HEK293 (cell line): ENCODE measurements around the gene LRIT3.
A peak's percentile ranks its signal among the peaks of the same experiment; 100 is the strongest.

Experiments
- AEBP2 ChIP-seq: fragments of 450-650 bp; formaldehyde crosslinking; IDR thresholded peaks from 2 replicates; pipeline ENCODE4 v1.5.1; 2016; ENCODE audit warnings: missing biosample characterization, missing genetic modification characterization, borderline replicate concordance
- BCL11B ChIP-seq: fragments of 450-650 bp; formaldehyde crosslinking; IDR thresholded peaks from 2 replicates; pipeline ENCODE4 v1.5.1; 2016; ENCODE audit warnings: low read depth, missing biosample characterization, missing genetic modification characterization
- KLF1 ChIP-seq: fragments of 450-650 bp; formaldehyde crosslinking; IDR thresholded peaks from 2 replicates; pipeline ENCODE4 v1.5.1; 2016; ENCODE audit warnings: missing biosample characterization, missing genetic modification characterization
- PATZ1 ChIP-seq: fragments of 450-650 bp; formaldehyde crosslinking; IDR thresholded peaks from 2 replicates; pipeline ENCODE4 v1.5.1; 2016; ENCODE audit warnings: missing biosample characterization, missing genetic modification characterization
- RBAK ChIP-seq: fragments of 450-650 bp; formaldehyde crosslinking; IDR thresholded peaks from 2 replicates; pipeline ENCODE4 v1.5.1; 2016; ENCODE audit warnings: missing biosample characterization, missing genetic modification characterization
- SALL2 ChIP-seq: fragments of 450-650 bp; formaldehyde crosslinking; IDR thresholded peaks from 2 replicates; pipeline ENCODE4 v1.5.0; 2017; ENCODE audit warnings: missing biosample characterization, mild to moderate bottlenecking, missing genetic modification characterization, borderline replicate concordance
- TCF7L2 ChIP-seq: IDR thresholded peaks from 2 replicates; pipeline ENCODE4 v1.6.1; 2011; ENCODE audit warnings: low read depth, mild to moderate bottlenecking, inconsistent platforms, low read length, moderate library complexity, borderline replicate concordance
- ZBTB10 ChIP-seq: fragments of 450-650 bp; formaldehyde crosslinking; IDR thresholded peaks from 2 replicates; pipeline ENCODE4 v1.5.1; 2016; ENCODE audit warnings: missing biosample characterization, missing genetic modification characterization
- ZBTB26 ChIP-seq: fragments of 450-650 bp; formaldehyde crosslinking; optimal IDR thresholded peaks from 2 replicates; pipeline ENCODE3; 2016; ENCODE audit warnings: missing biosample characterization, mild to moderate bottlenecking, missing genetic modification characterization
- ZNF112 ChIP-seq: fragments of 450-650 bp; formaldehyde crosslinking; IDR thresholded peaks from 2 replicates; pipeline ENCODE4 v1.5.0; 2017; ENCODE audit warnings: missing biosample characterization, missing genetic modification characterization
- ZNF24 ChIP-seq: fragments of 450-650 bp; formaldehyde crosslinking; IDR thresholded peaks from 2 replicates; pipeline ENCODE4 v1.5.1; 2016; ENCODE audit warnings: missing biosample characterization, missing genetic modification characterization
- ZNF280D ChIP-seq: fragments of 450-650 bp; formaldehyde crosslinking; IDR thresholded peaks from 2 replicates; pipeline ENCODE4 v1.5.1; 2016; ENCODE audit warnings: missing biosample characterization, missing genetic modification characterization
- ZNF341 ChIP-seq: fragments of 450-650 bp; formaldehyde crosslinking; IDR thresholded peaks from 2 replicates; pipeline ENCODE4; 2016; ENCODE audit warnings: low read depth, missing biosample characterization, missing genetic modification characterization
- ZNF350 ChIP-seq: fragments of 450-650 bp; formaldehyde crosslinking; IDR thresholded peaks from 2 replicates; pipeline ENCODE4 v1.5.0; 2017; ENCODE audit warnings: missing biosample characterization, mild to moderate bottlenecking, missing genetic modification characterization
- ZNF366 ChIP-seq: fragments of 450-650 bp; formaldehyde crosslinking; conservative IDR thresholded peaks from 2 replicates; pipeline ENCODE4 v1.5.1; 2016; ENCODE audit warnings: missing biosample characterization, missing genetic modification characterization
- ZNF37A ChIP-seq: fragments of 450-650 bp; IDR thresholded peaks from 2 replicates; pipeline ENCODE4 v1.5.1; 2018; ENCODE audit warnings: missing biosample characterization, missing genetic modification characterization
- ZNF426 ChIP-seq: fragments of 450-650 bp; formaldehyde crosslinking; IDR thresholded peaks from 2 replicates; pipeline ENCODE4 v1.5.1; 2017; ENCODE audit warnings: missing biosample characterization, missing genetic modification characterization, mild to moderate bottlenecking, inconsistent platforms, moderate library complexity
- ZNF548 ChIP-seq: fragments of 450-650 bp; formaldehyde crosslinking; IDR thresholded peaks from 2 replicates; pipeline ENCODE4 v1.5.1; 2016; ENCODE audit warnings: missing biosample characterization, missing genetic modification characterization
- ZNF560 ChIP-seq: fragments of 450-650 bp; formaldehyde crosslinking; IDR thresholded peaks from 2 replicates; pipeline ENCODE4 v1.5.1; 2017; ENCODE audit warnings: missing biosample characterization, missing genetic modification characterization, borderline replicate concordance
- ZNF629 ChIP-seq: fragments of 450-650 bp; formaldehyde crosslinking; IDR thresholded peaks from 2 replicates; pipeline ENCODE4 v1.5.1; 2017; ENCODE audit warnings: missing biosample characterization, missing genetic modification characterization
- ZNF645 ChIP-seq: fragments of 450-650 bp; formaldehyde crosslinking; IDR thresholded peaks from 2 replicates; pipeline ENCODE4; 2016; ENCODE audit warnings: missing biosample characterization, missing genetic modification characterization
- ZNF701 ChIP-seq: fragments of 450-650 bp; formaldehyde crosslinking; IDR thresholded peaks from 2 replicates; pipeline ENCODE4 v1.5.1; 2016; ENCODE audit warnings: missing biosample characterization, missing genetic modification characterization
- ZNF768 ChIP-seq: fragments of 450-650 bp; formaldehyde crosslinking; IDR thresholded peaks from 2 replicates; pipeline ENCODE4 v1.5.1; 2018; ENCODE audit warnings: missing biosample characterization, mild to moderate bottlenecking, missing genetic modification characterization
- ZNF777 ChIP-seq: fragments of 450-650 bp; formaldehyde crosslinking; IDR thresholded peaks from 2 replicates; pipeline ENCODE4 v1.5.1; 2017; ENCODE audit warnings: missing biosample characterization, missing genetic modification characterization, borderline replicate concordance
- ZNF792 ChIP-seq: fragments of 450-650 bp; formaldehyde crosslinking; IDR thresholded peaks from 2 replicates; pipeline ENCODE4 v1.5.1; 2016; ENCODE audit warnings: missing biosample characterization, missing genetic modification characterization
- ZNF830 ChIP-seq: fragments of 450-650 bp; IDR thresholded peaks from 2 replicates; pipeline ENCODE4 v1.5.0; 2018; ENCODE audit warnings: missing biosample characterization, missing genetic modification characterization, low read depth, mild to moderate bottlenecking, moderate library complexity
- ZNF843 ChIP-seq: fragments of 450-650 bp; formaldehyde crosslinking; IDR thresholded peaks from 2 replicates; pipeline ENCODE4 v1.5.1; 2016; ENCODE audit warnings: missing biosample characterization, missing genetic modification characterization

The LRIT3 gene

GRCh38 chr4:109815151-109816081 lies 32.5 kb upstream of the LRIT3 start, which contains the start of gene GAR1 (continued):
- no peak for TF ChIP-seq PATZ1 (tag by site-specific recombination)
- no peak for TF ChIP-seq ZNF24 (tag by site-specific recombination)
- no peak for TF ChIP-seq ZNF366 (tag by site-specific recombination)
- TF ChIP-seq ZNF792 (tag by site-specific recombination), result no peak
- no peak for TF ChIP-seq SALL2 (tag by site-specific recombination)
- no peak for TF ChIP-seq ZNF701 (tag by site-specific recombination)
- TF ChIP-seq ZNF548 (tag by site-specific recombination), result no peak
- no peak for TF ChIP-seq ZNF112
- no peak for TF ChIP-seq ZNF560
- TF ChIP-seq ZBTB10, result no peak
- TF ChIP-seq ZNF777 (tag by site-specific recombination), result no peak
- TF ChIP-seq ZNF843 (tag by site-specific recombination), result no peak
- TF ChIP-seq ZNF629 (tag by site-specific recombination), result peak; percentile 95
- TF ChIP-seq TCF7L2, result no peak
- no peak for TF ChIP-seq BCL11B (tag by site-specific recombination)
- no peak for TF ChIP-seq ZNF280D (tag by site-specific recombination)
- TF ChIP-seq ZNF341 (tag by site-specific recombination), result peak; percentile 45; the same call in 1 of the 2 replicates
- TF ChIP-seq ZNF768, result no peak
- peak; percentile 30 for TF ChIP-seq ZBTB26
- TF ChIP-seq ZNF37A (tag by site-specific recombination), result no peak
- TF ChIP-seq AEBP2 (tag by site-specific recombination), result no peak
- no peak for TF ChIP-seq ZNF830 (tag by site-specific recombination)
- TF ChIP-seq KLF1 (tag by site-specific recombination), result peak; percentile 75
- TF ChIP-seq ZNF426, result no peak
- TF ChIP-seq ZNF350 (tag by site-specific recombination), result no peak
- no peak for TF ChIP-seq RBAK (tag by site-specific recombination)
- TF ChIP-seq ZNF645 (tag by site-specific recombination), result 0 out of 2 replicates have a peak, but pooled peaks have one; percentile 19
